ENCODE data around the gene AAK1. TPM values are rescaled to one million over a fixed set of nuclear protein-coding genes. Genes with fewer than 3 reads are reported as not detected.
A peak's percentile ranks its signal among the peaks of the same experiment; 100 is the strongest.
"Not testable (repeated sequence)": the region's sequence is repeated elsewhere in the genome, so short reads cannot be mapped to it uniquely, and the experiment has no call there.

The AAK1 gene
- total RNA-seq, 1 donor from 2014 or later = 18.5 TPM

DNA sequence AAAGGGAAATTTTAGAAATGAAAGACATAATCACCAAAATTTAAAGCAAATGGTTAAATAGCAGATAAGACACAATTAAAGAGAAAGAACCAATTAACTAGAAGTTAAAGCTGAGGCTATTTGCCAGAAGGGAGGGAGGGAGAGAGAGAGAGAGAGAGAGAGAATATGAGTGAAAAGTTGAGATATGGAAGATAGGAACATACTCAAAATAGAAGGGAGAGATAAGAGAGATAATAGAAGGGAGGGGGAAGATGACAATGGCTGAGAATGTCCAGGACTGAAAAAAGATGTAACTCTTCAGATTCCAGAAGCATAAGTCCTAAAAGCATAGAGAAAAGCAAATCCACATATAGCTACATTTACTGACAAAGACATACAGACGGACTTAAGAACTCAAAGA, 17.1 kb upstream of the AAK1 start:
- no peak for DNase-seq (ENCODE audit: low read depth in 2 of 2)

DNA sequence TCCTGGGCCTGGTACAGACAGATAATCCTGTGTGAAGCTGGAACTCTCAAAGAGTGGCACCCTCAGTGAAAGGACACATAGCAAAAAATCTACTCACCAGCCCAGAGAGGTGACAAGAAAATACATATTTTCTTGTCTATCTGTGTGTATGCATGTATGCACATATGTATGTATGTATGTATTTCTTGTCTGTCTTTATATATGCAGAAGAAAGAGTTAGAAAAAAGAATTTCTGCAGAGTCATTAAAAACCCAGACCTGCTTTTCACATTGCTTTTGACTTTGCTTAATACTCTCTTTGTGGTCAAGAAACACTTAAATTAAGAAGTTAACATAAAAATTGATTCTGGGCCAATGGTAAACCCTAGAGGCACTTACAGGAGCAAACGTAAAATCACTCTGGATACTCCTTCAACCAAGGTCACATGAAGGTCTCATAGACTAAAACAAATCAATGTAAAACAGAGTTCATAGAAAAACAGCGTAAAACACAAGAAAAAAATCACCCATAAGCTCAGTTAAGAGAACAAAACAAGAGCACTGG, 16.5 kb upstream of the AAK1 start:
- no peak for DNase-seq (ENCODE audit: low read depth in 2 of 2)

DNA sequence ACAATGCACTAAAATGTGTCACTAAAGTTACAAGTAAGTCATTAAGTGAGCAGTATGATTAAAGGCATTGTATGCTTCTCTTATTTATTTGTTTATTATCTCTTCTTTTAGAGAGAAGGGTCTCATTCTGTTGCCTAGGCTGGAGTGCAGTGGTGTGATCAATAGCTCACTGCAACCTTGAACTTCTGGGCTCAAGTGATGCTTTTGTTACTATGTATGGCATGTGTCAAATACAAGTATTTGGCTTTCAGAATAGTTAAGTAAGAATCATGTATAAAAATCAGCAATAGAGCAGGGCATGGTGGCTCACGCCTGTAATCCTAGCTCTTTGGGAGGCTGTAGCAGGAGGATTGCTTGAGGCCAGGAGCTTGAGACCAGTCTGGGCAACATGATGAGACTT, 15.8 kb upstream of the AAK1 start:
- no peak for DNase-seq (ENCODE audit: low read depth in 2 of 2)

DNA sequence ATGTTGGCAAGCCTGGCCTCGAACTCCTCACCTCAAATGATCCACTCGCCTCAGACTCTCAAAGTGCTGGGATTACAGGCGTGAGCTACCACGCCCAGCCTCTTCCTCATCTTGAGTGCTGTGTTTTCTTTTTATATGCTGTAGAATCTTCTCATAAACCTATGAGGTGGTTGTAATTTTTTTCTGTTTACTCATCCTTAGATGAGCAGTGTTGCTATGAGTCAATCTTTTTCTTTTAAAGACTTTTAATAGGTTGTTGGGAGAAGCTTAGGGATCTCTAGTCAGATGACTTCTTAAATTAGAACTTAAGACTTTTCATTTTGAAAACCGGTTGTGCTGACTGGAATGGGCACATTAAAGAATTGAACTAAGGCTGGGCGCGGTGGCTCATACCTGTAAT, 8.7 kb upstream of the AAK1 start:
- DNase-seq (ENCODE audit: low read depth in 2 of 2) = peak in 1 of 2 donors; percentile 40

DNA sequence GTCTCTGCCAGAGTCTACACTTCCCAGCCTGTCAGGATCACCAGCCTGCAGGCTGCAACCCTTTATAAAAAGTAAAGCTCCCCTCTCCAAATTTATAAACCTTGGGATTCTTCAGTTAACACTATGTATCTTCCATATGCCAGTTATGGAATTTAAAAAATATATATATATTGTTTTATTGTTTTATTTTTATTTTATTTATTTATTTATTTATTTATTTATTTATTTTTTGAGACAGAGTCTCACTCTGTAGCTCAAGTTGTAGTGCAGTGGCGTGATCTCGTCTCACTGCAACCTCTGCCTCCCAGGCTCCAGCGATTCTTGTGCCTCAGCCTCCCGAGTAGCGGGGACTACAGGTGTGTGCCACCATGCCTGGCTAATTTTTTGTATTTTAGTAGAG, 3.7 kb upstream of the AAK1 start:
- not testable (repeated sequence) for DNase-seq (ENCODE audit: low read depth in 2 of 2)

DNA sequence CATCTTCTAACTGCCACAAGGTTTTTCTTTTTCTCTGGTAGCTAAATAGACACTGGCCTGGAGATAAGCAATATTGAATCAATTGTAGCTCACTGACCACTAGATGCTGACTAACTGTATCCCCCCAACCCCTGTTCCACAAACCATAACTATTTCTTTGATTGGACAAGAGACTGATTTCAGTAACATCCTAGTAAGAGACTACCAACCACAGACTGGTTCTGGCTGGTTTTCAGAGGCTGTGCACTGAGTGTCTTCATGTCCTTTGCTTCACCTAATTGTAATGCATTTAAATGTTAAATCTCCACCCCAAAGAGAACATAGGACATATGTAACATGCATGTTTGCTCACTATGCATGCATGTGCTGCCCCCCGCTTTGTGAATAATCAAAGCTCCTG, 3.2 kb upstream of the AAK1 start:
- no peak for DNase-seq (ENCODE audit: low read depth in 2 of 2)

DNA sequence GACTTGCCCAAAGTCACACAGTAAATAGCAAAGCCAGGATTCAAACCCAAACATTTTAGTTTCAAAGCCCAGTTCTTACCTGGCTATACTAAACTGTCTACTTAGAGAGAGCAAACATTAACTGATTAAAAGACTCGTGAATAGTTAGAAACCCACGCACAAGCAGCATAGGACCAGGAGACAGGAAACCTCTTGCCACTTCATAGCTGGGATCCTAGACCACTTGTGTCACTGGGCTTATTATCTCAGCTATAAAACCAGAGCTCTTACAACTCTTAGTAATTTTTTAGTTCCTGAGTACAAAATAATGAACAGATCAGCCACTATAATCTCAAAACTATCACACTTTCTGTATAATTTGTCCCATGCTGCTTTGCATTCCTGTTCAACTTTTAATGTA, 2.4 kb upstream of the AAK1 start:
- no peak for DNase-seq (ENCODE audit: low read depth in 2 of 2)

DNA sequence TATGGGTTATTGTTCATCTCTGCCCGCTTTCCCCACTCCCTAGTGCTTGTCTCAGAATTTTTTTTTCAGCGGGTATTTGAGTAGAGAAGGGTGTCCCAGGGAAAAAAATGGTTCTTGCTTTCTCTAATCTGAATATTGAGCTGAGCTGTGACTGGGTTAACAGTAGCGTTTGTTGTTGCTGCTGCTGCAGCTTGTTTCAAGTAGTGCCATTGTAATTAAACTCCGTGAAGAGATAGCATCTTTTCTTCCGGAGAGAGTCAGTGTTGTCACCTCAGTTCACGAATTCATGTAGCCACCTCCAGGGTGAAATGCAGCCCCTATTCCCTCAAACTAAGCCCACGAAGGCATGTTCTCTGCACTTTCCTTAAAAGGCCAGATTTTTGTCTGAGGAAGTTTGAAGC, 1.5 kb upstream of the AAK1 start:
- DNase-seq (ENCODE audit: low read depth in 2 of 2) = peak in 1 of 2 donors; percentile 13

DNA sequence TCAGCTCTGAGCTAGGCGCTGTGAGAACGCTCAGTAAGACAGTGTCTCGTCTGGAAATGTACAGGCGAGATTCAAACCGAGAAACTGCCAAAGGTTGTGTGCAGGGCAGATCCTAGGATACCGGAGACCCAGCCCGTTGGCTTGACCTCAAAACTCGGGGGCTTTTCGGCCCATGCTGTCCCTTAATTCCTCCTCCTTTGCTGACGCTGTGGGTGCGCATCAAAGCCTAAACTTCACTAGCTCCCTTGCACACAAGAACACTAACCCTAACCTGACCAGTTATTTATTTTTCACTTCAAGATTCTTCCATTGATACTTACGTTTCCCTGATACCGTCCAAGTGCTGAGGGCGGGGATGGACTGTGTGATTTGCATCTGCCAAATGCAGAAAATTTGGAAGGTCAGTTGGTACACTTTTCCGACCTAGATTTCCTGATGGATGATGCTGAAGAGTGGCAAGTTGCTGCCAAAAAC, 1.0 kb upstream of the AAK1 start:
- DNase-seq (ENCODE audit: low read depth in 2 of 2) = no peak

DNA sequence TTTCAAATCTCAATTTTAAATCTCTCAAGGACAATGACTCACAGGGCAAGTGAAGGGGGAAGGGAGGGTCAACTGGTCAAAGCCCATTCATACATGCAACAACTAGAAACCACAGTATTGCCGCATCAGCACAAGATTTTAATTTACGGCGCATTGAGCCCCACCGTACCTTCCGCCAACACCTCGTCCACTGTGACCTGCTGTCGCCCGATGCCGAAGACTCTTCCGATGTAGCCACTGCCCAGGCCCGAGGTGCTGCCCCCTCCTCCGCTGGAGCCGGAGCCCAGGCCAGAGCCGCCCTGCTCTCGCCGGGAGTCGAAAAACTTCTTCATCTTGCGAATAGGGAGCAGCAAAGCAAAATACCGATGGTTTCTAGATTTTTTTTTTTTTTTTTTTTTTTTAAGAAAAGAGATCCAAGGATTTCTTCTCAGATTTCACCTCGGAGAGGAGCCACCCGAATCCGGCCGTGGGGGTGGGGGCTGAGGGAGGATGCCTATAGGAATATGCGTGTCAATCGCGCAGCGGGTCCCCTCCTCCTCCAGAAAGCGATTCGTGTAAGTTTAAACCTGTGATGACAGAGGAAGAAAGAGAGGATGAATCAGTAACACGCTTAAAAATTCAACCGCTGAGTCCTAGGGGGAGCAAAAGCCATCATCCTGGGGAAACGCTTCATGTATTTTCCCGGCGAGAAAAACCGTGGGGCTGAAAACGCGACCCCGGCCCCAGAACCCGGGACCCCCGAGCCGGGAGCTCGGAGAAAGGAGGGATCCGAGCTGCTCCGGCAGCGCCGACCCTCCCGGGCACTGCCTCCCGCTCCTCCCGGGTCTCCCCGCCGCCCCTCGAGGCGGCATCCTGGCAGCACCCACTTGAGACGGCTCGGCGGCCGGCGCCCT, 584 bp downstream of the AAK1 start:
- peak; percentile 49 to 80 for DNase-seq (ENCODE audit: low read depth in 2 of 2)

DNA sequence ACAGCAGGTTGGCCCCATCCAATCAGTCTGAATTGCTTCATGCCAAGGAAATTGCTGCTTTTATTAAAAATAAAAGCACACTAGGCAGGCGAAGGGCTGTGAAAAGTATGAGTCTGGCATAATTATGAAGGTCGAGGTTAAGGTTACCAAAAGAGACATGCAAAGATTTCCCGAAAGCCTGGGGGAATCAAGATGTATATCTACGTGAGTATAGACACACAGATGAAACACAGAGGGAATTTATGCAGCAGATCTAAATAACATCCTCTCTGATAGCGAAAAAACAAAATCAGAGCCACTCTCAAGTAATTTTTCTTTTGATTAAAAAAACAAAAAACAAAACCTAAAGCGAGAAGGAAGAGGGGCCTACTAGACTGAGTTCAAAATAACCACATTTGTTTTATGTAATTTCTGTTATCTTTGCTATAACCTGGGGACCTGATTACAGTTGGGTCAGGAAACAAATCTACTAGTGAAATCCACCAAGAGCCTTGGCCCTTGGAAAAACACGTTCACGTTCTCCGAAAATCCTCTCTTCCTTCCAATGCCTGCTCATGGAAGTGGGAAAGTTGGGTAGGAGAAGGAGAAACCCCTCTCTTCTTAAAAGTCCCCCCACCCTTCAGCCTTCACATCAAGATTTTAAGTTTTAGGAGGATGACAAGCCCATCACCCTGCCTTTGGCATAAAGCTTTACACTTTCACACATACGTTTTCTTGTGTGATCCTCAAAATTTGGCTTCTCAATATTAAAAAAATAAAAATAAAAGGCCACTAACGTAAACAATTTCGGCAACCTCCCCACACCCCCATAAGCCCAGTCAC, 1.4 kb downstream of the AAK1 start:
- DNase-seq (ENCODE audit: low read depth in 2 of 2) = no peak

DNA sequence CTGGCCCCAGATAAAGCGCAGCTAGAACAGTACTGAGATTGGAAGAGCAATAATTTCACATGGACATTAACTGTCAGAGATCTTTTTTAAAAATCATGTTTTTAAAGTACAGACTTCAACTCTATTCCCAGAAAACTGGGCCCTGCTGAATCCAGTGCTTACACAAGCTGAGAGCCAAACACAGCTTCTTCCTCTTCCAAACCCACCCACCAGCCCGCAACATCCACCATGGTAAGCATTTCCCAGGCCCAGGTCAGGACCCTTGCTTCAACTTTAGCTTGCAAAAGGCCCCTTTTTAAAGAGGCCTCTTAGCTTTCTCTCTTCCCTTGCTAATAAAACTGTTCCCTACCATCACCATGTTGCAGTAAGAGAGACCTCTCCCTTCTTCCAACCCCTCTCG, 2.1 kb downstream of the AAK1 start:
- DNase-seq (ENCODE audit: low read depth in 2 of 2) = no peak

DNA sequence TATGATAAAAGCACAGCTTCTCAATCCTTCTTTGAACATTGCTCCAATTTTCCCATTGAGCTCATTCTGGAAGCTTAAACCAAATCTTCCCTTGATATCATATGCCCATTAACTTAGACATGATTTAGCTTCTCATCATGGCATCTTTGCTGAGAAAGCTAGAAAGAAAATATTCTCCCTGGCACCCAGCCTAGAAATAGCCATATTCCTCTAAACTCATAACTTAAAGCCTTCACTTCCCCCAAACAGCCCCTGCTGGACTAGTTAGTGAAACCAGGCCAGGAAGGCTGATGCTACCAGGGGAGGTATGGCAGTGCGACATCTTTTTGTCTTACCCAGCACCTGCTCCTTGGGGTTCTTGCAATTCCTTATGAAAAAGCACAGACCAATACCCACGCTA, 4.3 kb downstream of the AAK1 start:
- no peak for DNase-seq (ENCODE audit: low read depth in 2 of 2)

DNA sequence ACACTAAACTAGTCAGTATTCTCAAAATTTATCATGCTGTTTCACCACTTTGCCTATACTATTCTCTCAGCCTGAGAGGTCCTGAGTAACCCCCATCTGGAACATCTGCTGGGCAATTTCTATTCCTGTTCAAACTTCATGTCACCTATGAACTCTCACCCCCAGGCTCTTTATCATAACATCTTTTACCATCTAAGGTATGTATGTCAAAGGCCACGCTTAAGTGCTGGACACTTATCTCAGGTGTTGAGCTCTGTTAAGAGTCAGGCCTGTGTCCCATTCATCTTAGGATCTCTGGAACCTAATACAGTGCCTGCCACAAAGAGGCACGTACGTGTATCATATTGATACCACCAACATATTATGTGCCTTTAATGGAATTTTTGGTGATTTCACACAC, 4.9 kb downstream of the AAK1 start:
- no peak for DNase-seq (ENCODE audit: low read depth in 2 of 2)

DNA sequence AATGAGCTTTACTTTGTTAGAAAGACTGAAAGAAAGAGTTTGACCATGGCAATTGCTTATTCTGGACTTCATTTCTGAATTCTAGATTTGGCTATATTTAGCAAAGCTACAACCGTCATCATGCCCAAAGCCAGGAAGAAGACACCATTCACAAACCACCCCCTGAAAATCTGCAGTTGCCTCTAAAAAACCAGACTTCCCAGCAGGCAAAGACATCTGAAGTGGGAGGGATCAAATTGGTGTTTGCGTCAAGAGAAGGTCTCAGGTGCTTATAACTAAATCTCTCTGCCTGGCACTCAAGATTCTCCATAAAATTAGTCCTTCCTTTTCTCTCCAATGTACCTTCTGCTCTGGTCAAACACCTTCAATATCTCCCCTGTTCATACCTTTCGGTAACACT, 5.6 kb downstream of the AAK1 start:
- DNase-seq (ENCODE audit: low read depth in 2 of 2) = no peak

DNA sequence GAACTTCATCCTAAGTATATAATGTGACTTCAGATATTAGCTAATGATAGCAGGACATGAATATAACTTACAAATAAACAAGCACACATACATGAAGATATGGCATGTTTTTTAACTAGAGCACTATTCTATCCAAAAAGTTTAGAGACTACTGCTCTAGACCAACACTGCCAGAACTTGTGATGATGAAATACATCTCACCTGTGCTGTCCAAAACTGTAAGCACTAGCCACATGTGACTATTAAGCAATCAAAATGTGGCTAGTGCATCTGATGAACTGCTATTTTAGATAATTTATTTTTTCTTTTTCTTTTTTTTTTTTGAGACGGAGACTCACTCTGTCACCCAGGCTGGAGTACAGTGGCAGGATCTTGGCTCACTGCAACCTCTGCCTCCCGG, 7.1 kb downstream of the AAK1 start:
- DNase-seq (ENCODE audit: low read depth in 2 of 2) = no peak

DNA sequence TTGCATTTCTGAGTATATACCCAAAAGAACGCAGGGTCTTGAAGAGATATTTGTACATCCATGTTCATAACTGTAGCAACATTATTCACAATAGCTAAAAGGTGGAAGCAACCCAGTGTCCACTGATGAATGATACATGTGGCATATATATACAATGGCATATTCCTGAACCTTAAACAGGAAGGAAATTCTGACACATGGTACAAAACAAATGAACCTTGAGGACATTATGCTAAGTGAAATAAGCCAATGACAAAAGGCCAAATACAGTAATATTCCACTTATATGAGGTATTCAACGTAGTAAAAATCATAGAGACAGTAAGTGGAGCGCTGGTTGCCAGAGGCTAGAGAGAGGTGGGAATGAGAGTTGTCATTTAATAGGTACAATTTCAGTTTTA, 8.1 kb downstream of the AAK1 start:
- peak; percentile 66 to 70 for DNase-seq (ENCODE audit: low read depth in 2 of 2)

DNA sequence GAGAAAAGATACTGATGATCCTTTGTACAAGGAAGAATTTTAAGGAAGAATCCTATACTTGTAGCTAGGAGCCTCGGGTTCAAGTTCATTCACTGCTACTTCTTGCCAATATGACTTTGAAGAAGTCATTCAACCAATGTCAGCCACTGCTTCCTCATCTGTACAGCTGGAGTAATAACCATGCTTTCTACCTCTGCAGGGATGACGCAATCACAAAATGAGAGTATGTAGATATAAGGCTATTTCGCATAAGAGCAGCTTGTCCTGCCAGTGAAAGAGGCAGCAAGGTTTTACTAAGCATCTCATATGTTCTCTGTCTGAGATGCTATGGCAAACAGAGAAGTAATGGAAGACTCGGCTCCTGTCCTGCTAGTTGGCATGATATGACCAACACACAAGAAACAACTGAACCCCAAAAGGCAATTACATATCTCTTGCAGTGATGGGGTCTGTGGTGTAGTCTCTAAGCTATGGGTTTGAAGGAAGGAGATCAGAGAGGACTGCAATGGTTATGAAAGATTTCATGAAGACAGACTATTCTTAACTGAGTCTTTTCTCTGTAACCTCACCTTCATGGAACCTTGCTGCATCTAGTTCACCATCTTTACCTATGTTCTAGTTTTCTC, 9.2 kb downstream of the AAK1 start:
- DNase-seq (ENCODE audit: low read depth in 2 of 2) = no peak

DNA sequence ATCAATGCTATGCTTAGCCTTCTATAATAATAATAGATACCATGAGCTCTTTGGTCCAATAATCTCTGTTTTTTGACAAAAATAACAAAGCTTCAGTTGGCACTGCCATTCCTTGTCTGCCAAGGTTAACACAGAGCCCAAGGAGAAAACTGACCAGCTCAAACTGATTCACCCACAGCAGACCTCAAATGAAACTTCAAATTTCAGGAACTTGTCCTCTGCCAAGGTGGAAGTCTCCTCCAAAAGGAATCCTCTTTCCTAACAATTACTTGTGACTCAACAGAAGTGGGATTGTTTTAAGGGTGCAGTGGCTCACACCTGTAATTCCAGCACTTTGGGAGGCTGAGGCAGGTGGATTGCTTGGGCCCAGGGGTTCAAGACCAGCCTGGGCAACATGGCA, 12.1 kb downstream of the AAK1 start:
- no peak for DNase-seq (ENCODE audit: low read depth in 2 of 2)

DNA sequence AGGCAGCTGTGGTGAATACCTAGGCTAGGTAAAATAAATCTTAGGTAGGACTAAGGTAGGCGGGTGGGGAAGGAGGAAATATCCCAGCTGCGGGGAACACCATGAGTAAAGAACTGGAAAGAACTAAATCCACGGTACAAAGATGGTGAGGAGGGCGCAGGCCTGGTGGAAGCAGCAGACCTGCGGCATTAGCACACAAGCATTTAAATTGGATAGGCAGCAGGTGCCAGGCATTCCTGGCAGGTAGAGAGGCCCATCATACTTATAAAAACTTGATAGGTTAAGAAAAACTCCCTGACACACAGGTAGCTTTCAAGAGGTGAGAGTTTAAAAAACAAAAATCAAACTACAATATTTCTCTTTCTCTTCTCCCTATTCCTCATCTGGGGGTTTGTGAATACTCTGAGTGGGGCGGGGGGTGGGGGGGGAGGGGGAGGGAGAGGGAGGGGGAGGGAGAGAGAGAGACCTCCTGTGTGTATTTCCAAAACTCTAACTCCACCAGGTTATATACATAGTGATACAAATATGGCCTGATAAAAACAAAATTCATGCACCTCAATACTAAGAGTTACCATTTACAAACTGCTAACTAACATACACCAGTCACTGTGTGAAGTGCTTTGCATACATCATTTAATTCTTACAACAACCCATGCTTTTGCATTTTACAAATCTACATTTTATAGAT, 13.5 kb downstream of the AAK1 start:
- no peak for DNase-seq (ENCODE audit: low read depth in 2 of 2)

DNA sequence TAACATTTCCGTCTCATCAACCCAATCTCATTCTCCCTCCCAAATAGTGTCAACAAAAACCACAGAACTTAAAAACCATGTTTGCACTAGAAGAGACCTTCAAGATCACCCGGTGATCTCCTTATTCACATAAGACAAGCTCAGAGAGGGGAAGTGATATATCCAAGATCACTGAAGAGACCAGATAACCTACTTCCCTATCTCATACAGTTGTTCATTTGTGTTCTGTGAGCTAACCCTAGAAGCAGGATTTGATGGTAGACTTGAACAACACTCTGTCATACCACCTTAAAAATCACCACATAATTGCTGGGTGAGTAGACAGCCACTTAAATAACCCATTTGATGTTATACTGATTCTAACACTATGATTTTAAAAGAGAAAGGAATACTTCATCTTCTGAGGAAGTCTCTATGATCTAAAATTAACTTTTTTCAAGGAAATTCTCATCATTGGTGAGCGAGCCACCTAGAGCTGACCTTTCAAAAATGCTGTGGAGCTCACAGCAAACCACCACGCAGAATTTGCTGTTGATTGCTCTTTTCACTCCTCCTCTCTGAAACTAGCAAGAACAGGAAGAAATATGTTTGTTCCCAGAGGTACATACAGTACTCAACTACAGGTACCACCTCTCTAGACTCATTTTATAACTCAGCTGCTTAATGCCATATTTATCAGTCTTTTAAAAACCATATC, 15.1 kb downstream of the AAK1 start:
- no peak for DNase-seq (ENCODE audit: low read depth in 2 of 2)
